ENCODE results near the gene ETNPPL.
"Not testable (repeated sequence)": the region's sequence is repeated elsewhere in the genome, so short reads cannot be mapped to it uniquely, and the experiment has no call there.

The ETNPPL gene

GRCh38 chr4:108754327-108754726 lies 8.5 kb downstream of the ETNPPL start:
- DNase-seq: no peak

DNA sequence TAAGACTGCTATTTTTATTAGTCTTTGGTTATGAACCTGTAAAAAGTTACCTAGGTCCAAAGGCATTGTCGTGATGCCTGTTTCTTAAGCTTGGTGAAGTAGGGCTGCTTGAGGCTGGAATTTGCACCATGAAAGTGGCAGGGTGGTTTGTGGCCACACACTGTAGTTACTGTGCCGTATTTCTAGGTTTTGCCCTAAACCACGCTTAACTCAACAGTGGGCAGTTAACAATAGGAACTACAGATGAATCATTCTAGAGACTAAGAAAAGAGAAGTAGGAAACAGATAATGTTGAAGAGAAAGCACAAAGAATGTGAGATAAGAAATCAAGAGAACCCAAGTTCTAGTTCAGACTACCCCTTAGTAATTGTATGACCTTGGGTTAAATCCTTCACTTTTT lies 11.5 kb downstream of the ETNPPL start:
- DNase-seq: no peak

DNA sequence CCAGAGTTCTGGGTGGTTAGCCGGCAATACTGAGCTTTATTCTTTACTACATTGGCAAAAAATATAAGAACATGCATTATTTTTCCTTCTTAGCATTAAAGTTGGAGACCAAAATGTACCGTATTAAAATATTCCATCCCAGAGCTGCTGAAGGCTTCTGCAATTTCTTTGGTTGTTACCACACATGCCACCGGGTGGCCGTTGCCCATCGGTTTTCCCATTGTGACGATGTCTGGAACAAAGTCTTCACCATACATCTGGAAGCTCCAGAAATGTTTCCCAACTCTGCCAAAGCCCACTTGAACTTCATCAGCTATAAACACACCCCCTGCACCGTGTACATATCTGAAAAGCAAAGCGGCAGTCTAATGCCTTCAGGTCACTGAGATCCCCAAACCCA lies 13.7 kb downstream of the ETNPPL start:
- no peak for DNase-seq

DNA sequence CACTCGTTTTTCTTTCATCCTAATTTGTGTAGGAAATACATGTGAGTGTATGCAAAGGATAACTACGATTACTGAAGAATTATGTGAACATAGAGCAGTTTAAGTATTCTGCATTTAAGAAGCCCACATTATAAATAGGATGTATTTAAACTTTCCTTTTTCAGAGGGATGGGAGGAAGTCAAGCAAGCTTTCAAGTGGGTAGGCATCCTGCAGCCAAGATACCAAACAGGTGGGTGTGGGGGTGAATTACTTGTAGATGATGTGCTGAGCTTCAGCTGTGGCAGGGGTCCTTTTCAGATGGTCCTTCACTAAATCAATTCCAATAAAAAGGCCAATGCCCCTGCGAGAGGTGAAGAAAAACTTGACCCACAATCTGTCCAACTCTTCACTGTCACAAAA lies 16.3 kb downstream of the ETNPPL start:
- no peak for DNase-seq

DNA sequence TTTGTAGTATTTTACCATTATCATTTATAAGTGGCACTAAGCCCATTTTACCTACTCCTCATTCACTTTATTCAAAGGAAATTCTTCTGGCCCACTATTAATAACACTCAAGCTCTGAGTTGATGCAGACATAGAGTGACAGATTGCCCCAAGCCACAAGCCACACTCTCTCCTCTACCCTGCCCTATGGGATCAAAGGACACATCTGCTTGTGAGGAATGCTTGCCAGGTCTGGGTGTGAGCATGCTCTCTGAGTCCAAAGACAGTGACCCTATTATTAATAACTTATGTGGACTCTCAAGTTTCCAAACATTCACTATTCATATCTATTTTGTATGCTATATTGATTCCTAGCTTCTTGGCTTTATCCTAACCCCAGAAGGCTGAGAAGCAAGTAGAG lies 18.5 kb downstream of the ETNPPL start:
- no peak for DNase-seq

DNA sequence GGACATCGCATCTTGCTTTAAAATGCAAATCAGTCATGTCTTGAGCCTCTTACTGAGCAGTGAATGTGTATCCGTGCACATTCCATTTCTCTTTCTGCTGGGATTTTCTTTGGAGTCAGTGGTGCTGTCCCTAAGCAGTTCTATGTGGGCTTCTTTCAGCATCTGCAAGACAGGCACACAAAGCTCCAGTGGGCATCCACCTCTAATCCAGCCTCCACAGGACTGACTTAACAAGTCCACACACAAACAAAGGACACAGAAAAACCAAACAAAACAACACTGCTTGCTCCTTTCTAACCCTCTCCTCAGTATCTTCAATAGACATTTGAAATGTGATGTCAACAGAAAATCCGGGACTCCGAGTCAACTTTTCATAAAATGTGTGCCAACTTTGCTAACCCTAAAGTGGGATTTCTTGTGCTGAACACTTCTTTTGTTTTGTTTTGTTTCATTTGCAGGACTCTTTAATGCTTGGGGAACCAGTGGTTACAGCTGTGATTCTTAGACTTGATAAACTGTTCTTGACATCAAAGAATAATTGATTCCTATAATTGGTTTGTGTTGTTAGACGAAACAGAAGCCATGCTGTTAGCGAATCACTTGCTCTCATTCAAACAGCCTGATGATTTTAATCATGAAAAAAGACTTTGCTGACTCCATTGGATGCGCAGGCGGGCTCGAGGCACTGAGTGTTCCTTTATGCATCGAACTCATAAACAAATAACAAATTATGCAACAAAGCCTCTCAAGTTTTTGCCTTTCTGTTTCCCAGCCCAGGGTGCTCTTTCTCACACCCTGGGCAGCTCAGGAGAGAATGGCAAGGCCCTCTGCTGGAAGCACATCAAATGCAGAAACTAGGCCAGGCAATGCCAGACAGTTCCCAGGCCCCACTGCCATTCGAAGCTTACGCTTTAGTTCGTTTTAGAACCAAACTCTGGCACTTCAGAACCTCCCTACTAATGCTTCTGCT lies 20.1 kb downstream of the ETNPPL start:
- no peak for DNase-seq

DNA sequence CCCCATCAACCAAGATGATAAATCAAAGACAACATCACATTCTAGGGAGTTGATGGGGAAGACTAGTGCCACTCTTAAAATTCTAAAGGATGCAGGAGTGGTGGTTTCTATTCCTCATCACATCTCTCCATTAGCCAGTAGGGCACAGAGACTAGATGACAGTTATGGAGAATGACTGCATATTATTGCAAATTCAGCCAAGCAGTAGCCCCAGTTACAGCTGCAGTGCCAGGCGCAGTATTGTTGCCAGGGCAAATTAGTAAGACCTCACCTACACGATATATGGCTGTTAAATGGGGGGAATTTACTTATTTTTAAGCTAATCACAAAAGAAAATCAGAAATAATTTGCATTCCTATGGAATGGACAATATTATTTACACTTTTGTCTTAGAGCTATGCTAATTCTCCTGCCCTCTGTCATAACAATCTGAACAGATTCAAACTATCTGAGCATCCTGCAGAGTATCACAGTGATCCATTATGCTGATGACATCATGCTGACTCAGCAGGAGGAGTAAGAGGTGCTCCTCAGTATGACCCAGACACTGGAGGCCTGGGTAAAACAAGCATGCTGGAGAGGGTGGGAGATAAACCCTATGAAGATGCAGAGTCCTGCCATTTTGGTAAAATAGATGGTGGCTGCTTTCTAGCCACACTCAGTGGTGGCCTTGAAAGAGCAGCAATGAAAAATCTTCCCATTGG lies 24.7 kb downstream of the ETNPPL start:
- no peak for DNase-seq

DNA sequence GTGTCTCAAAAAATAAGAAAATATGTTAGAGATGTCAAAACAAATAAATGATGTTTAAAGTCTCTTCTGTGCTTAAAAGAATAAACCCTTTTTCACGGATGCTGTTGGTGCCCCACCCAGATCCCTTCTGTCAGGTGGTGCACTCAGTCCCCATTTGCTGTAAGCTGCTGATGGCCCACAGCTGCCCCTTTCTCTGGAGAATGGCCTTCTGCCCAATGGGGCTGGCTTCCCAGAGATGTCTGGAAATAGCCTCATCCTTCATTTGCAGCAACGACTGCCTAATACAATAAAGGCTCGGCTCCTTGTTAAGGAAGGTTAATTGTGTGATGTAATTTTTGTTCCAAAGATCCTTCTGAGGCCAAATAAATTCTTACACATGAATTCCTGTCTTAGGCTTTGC lies 31.8 kb downstream of the ETNPPL start:
- no peak for DNase-seq

GRCh38 chr4:108730579-108730978 lies 32.3 kb downstream of the ETNPPL start:
- no peak for DNase-seq

DNA sequence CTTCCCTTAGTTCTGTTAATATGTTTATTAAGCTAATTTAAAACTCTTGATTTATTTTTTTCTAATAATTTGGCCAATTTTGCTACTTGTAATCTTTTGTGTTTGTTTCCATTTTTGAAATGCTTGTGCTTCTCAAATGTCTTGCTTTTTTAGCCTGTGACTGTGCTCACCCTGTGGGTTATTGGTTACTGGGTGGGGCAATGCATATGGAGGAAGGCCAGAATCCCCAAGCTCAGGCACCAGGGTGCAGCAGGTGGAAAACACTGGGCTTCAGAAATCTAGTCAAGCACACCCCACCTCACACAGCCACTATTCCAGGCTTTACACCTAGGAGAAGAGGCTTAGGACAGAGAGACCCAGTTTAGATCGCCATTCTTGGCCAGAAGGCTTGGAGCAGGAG lies 33.1 kb downstream of the ETNPPL start:
- DNase-seq: no peak

DNA sequence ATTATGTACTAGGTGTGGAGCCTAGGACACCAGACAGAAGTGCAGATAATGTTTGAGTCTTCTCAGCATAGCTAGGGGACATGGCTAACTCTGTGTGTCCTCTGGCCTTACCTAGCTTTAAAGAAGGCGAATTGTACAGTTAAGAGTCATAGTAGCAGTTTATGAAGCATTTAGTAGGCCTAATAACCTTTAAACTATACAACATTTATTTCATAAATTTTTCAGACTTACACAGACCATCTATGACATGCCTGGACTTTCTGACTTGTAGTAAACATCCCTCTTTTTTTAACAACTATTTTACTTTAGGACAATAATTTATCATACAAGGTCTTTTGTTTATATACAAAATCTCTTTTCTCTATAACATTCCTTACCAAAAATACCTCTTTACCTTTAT lies 37.4 kb downstream of the ETNPPL start:
- no peak for DNase-seq

DNA sequence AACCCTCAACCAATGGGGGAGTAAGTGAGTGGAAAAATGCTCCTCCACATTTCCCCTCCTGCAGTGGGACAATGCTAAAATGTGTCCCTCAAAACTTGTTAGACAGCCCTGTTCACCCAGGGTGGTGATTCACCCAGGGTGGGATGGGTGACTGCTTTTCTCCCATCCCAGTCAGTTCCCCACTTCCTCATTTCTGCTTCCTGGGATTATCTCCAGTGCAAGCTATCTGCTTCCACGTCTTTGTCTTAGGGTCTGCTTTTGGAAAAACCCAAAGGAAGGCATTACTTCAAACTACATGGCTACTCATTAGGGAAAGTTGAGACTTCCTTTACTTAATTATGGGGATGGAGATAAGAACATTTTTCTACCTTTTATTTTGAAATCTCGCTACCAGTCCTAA lies 45.5 kb downstream of the ETNPPL start:
- DNase-seq: no peak

DNA sequence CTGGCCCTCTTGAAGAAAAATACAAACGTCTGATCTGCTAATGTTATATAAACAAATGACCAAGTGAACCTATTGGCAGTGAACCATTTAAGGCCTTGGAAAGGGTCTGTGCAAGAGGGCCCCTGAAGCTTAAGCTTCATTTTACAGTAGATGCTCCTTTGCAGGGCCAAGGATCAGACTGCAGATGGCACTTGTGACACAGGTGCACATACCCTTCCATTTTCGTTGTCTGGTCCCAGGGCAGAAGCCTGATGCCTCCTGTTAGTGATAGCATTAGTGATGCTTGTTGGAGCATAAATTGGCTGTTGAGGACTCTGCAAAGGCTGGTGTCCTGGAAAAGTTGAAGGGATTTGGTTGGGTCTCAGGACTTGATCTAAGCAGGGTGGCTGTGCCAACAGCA lies 46.5 kb downstream of the ETNPPL start:
- no peak for DNase-seq

DNA sequence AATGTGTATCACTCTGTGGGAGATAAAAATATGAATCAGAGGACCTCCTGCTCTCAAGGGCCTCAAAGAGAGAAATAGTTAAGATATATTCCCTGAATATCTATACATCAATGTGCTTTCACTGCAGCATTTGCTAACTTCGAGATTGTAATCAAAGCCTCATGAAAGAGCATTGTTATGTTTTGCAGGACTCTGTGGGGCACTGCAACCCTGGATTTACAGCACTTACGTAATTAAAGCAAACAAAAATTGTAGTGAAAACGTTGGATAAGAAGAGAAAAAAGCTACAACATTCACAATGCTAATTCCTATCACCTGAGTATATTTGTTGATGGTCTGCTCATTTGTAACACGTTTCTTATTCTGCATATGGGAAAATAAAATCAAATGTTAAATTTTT lies 48.0 kb downstream of the ETNPPL start:
- no peak for DNase-seq

DNA sequence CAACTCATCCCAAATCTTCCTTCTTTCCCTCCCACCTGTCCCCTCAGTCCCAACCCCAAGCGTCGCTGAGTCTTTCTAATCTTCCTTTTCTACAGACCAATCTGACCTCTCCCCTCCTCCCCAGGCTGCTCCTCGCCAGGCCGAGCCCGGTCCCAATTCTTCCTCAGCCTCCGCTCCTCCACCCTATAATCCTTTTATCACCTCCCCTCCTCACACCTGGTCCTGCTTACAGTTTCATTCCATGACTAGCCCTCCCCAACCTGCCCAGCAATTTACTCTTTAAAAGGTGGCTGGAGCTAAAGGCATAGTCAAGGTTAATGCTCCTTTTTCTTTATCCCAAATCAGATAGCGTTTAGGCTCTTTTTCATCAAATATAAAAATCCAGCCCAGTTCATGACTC lies 52.3 kb downstream of the ETNPPL start:
- DNase-seq: not testable (repeated sequence)

GRCh38 chr4:108709722-108710121 lies 53.1 kb downstream of the ETNPPL start:
- DNase-seq: no peak

GRCh38 chr4:108709234-108709633 lies 53.6 kb downstream of the ETNPPL start:
- no peak for DNase-seq

DNA sequence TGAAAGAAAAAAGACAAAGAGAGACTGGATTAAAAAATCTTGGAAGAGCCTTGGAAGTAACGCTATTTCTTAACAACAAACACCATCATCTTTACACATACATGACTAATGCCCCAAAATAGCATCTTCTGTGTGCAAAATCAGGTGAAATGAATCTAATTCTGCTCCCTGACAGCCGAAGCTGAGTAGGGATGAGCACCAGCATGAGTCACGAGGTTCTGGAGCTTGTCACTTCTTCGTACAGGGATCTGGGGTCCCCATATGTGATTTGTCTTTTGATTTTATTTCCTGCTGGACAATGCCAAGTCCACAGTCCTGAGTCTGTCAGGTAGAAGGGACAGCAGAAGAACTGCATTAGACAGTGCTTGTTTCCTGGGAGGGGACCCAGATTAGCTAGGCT lies 56.6 kb downstream of the ETNPPL start:
- DNase-seq: no peak

GRCh38 chr4:108703966-108704365 lies 58.9 kb downstream of the ETNPPL start:
- DNase-seq: no peak

GRCh38 chr4:108703370-108703769 lies 59.5 kb downstream of the ETNPPL start:
- no peak for DNase-seq

DNA sequence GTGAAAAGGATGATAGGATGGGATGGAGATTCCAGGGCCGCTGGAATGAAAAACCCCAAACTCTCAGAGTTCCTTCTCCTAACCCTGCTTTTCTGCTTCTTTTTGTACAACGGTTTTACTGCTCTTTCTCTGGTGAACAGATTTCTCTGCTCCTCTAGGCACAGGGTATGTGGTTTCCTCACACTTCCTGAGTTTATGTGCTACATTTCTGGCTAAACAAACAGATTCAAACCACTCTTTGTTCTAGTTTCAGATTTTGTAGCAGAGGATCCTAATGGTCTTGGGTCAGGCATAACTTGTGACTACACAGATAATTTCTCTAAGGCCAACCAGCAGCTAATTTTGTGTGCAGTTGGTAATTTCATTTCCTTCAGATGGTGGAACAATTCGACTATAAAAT lies 59.9 kb downstream of the ETNPPL start:
- DNase-seq: no peak

- DNase-seq: no peak
Observed at GRCh38 chr4:108700081-108700757, 62.6 kb downstream of the ETNPPL start.

DNA sequence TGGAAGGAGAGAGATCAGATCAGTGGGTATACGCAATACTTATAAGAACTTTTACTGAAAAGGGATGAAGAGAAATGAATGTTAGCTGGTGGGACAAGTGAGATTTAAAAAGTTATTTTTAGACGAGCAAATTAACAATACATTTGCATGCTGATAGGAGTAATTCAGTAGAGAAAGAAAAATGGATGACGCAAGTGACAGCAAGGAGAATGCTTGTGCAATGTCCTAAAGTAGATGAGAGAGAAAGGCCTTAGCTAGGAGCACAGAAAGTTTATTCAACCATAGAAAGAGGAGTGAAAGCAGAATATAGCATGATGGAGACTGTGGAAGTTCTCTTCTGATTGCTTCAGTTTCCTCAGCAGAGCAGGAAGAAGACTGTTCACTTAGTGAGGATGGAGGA lies 66.7 kb downstream of the ETNPPL start:
- no peak for DNase-seq

- no peak for DNase-seq
Observed at GRCh38 chr4:108695062-108695461, 67.8 kb downstream of the ETNPPL start.

Data from NCI-H2171 (cell line).